NCI-H2107 (cell line): Measurements from ENCODE around the gene IFT25.
"Not testable (repeated sequence)": the region's sequence is repeated elsewhere in the genome, so short reads cannot be mapped to it uniquely, and the experiment has no call there.

Experiments
- DNase-seq: peaks from one replicate; lab custom pipeline; 2025; lab: John Stamatoyannopoulos, UW

IFT25 gene

GRCh38 chr1:53889304-53890298 is 55.9 kb downstream of the IFT25 start, which contains the start of gene YIPF1:
YIPF1 (minus strand) TSS chr1:53889797; CDS start chr1:53888937, 860 bp downstream.
- DNase-seq: peak; percentile 72

- DNase-seq: no peak
Observed at GRCh38 chr1:53888681-53889080, 56.8 kb downstream of the IFT25 start.

GRCh38 chr1:53883600-53883999 is 61.9 kb downstream of the IFT25 start:
- not testable (repeated sequence) for DNase-seq

GRCh38 chr1:53881853-53882252 is 63.6 kb downstream of the IFT25 start:
- DNase-seq: not testable (repeated sequence)

GRCh38 chr1:53878492-53879105 is 66.9 kb downstream of the IFT25 start:
- peak; percentile 7 for DNase-seq

GRCh38 chr1:53875150-53875549 is 70.3 kb downstream of the IFT25 start:
- DNase-seq: not testable (repeated sequence)

- DNase-seq: no peak
Observed at GRCh38 chr1:53871773-53872484, 73.6 kb downstream of the IFT25 start.
